ENCODE results near the gene TENM4. TPM values are rescaled to one million over a fixed set of nuclear protein-coding genes. Genes with fewer than 3 reads are reported as not detected.

TENM4 gene
- total RNA-seq, 4 donors from 2014 or later, result 0.88 to 61.5 (median 4.0) TPM

GRCh38 chr11:79484872-79485271, 44.0 kb upstream of the TENM4 start:
- Histone ChIP-seq H3K4me1 (no peaks in the 10 kb centered on the region), H3K4me3 (no peak overlapping the region), H3K36me3 (no peaks in the 10 kb centered on the region), H3K9me3 (no peaks in the 10 kb centered on the region), H3K27ac (no peak overlapping the region), H3K27me3 (no peaks in the 10 kb centered on the region)
- TF ChIP-seq POLR2A (IDR thresholded peaks at IDR 0.05) (no peak), CTCF (IDR thresholded peaks at IDR 0.05) (no peak)
- DNase-seq, result no peak
- intact Hi-C loops (cut with DNase I; ENCODE audit: low total_unique reads), result no loop called here

- Histone ChIP-seq H3K36me3 (no peaks in the 10 kb centered on the region), H3K9me3 (no peaks in the 10 kb centered on the region), H3K27ac (no peak overlapping the region), H3K27me3 (no peaks in the 10 kb centered on the region), H3K4me1 (no peaks in the 10 kb centered on the region), H3K4me3 (no peak overlapping the region)
- intact Hi-C loops (cut with DNase I; ENCODE audit: low total_unique reads), result no loop called here
- no peak for TF ChIP-seq POLR2A (IDR thresholded peaks at IDR 0.05)
- TF ChIP-seq CTCF (IDR thresholded peaks at IDR 0.05), result no peak
- no peak for DNase-seq
Measured at GRCh38 chr11:79482800-79483199, 42.0 kb upstream of the TENM4 start.

GRCh38 chr11:79481795-79482194, 41.0 kb upstream of the TENM4 start:
- no peak for DNase-seq
- H3K9me3 ChIP-seq, result no peaks in the 10 kb centered on the region
- no peaks in the 10 kb centered on the region for H3K4me1 ChIP-seq
- H3K27ac ChIP-seq, result no peak overlapping the region
- TF ChIP-seq POLR2A (IDR thresholded peaks at IDR 0.05) (no peak), CTCF (IDR thresholded peaks at IDR 0.05) (no peak)
- no peaks in the 10 kb centered on the region for H3K27me3 ChIP-seq
- intact Hi-C loops (cut with DNase I; ENCODE audit: low total_unique reads), result no loop called here
- H3K36me3 ChIP-seq, result no peaks in the 10 kb centered on the region
- H3K4me3 ChIP-seq, result no peak overlapping the region

GRCh38 chr11:79480864-79481263, 40.0 kb upstream of the TENM4 start:
- no peak for DNase-seq
- no peaks in the 10 kb centered on the region for H3K4me1 ChIP-seq
- no peaks in the 10 kb centered on the region for H3K27me3 ChIP-seq
- no peak overlapping the region for H3K4me3 ChIP-seq
- H3K36me3 ChIP-seq, result no peaks in the 10 kb centered on the region
- H3K27ac ChIP-seq, result no peak overlapping the region
- no peak for TF ChIP-seq CTCF (IDR thresholded peaks at IDR 0.05)
- TF ChIP-seq POLR2A (IDR thresholded peaks at IDR 0.05), result no peak
- H3K9me3 ChIP-seq, result no peaks in the 10 kb centered on the region
- intact Hi-C loops (cut with DNase I; ENCODE audit: low total_unique reads), result no loop called here

GRCh38 chr11:79472819-79473529, 32.1 kb upstream of the TENM4 start:
- TF ChIP-seq CTCF (IDR thresholded peaks at IDR 0.05) (no peak), POLR2A (IDR thresholded peaks at IDR 0.05) (no peak)
- H3K27ac ChIP-seq, result no peak overlapping the region
- no peaks in the 10 kb centered on the region for H3K27me3 ChIP-seq
- intact Hi-C loops (cut with DNase I; ENCODE audit: low total_unique reads), result no loop called here
- H3K36me3 ChIP-seq, result no peaks in the 10 kb centered on the region
- no peaks in the 10 kb centered on the region for H3K4me1 ChIP-seq
- H3K9me3 ChIP-seq, result no peaks in the 10 kb centered on the region
- no peak for DNase-seq
- H3K4me3 ChIP-seq, result no peak overlapping the region

Data from uterus (tissue), 4 donors.